GM10847 (cell line): ENCODE measurements around the gene HSF5.

ENCODE experiments used
- POLR2A ChIP-seq: IDR thresholded peaks from 2 replicates; pipeline ENCODE4 v1.6.1; 2011; ENCODE audit not compliant: insufficient read length; ENCODE audit errors: extremely low read depth

HSF5 gene

GRCh38 chr17:58506354-58507080 is 18.3 kb upstream of the HSF5 start:
- no peak for TF ChIP-seq POLR2A

- TF ChIP-seq POLR2A = no peak
Measured at GRCh38 chr17:58504826-58505351, 16.7 kb upstream of the HSF5 start.

- TF ChIP-seq POLR2A = no peak
Measured at GRCh38 chr17:58503866-58504265, 15.7 kb upstream of the HSF5 start.

- TF ChIP-seq POLR2A = no peak
Measured at GRCh38 chr17:58501451-58501850, 13.2 kb upstream of the HSF5 start.

- TF ChIP-seq POLR2A = no peak
Measured at GRCh38 chr17:58498177-58498828, 10.1 kb upstream of the HSF5 start.

- TF ChIP-seq POLR2A = no peak
Measured at GRCh38 chr17:58493506-58493905, 5.3 kb upstream of the HSF5 start.

- TF ChIP-seq POLR2A = no peak
Measured at GRCh38 chr17:58492238-58493121, 4.3 kb upstream of the HSF5 start.

- TF ChIP-seq POLR2A = no peak
Measured at GRCh38 chr17:58491510-58492045, 3.4 kb upstream of the HSF5 start.

GRCh38 chr17:58488428-58488890 is 251 bp upstream of the HSF5 start:
- TF ChIP-seq POLR2A = no peak

- TF ChIP-seq POLR2A = no peak
Measured at GRCh38 chr17:58484600-58484999, 3.6 kb downstream of the HSF5 start.

- TF ChIP-seq POLR2A = no peak
Measured at GRCh38 chr17:58480090-58480489, 8.1 kb downstream of the HSF5 start.

- no peak for TF ChIP-seq POLR2A
Measured at GRCh38 chr17:58476812-58477211, 11.4 kb downstream of the HSF5 start.

GRCh38 chr17:58475985-58476384 is 12.2 kb downstream of the HSF5 start:
- TF ChIP-seq POLR2A = no peak

GRCh38 chr17:58470356-58470755 is 17.9 kb downstream of the HSF5 start:
- TF ChIP-seq POLR2A = no peak

GRCh38 chr17:58468944-58469343 is 19.3 kb downstream of the HSF5 start:
- TF ChIP-seq POLR2A = no peak
